ENCODE data around the gene GAS6. TPM values are rescaled to one million over a fixed set of nuclear protein-coding genes. Genes with fewer than 3 reads are reported as not detected.

The GAS6 gene
- total RNA-seq, 1 experiment from 2014 or later: 20.9 TPM

DNA sequence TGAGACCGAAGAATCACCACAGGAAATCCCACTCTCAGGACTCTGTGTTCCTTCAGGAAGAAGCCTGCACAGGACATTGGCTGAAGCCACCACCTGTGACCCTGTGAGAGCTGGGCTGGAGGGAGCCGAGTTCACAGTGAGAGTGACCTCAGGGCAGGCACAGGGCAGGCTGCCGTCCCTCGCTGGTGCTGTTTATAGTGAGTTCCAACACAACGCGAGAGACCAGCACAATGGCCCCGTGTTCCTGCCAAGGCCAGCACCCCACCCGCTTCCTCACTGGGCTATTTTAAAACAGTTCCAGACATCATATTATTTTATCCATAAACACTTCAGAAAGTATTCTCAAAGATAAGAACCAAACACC, 18.4 kb upstream of the GAS6 start:
- Histone ChIP-seq H2AFZ (ENCODE audit: low read length) (no peak overlapping the region), H3K9me3 (ENCODE audit: low read length) (no peaks in the 10 kb centered on the region), H3K27ac (ENCODE audit: low read length) (no peak overlapping the region), H3F3A (ENCODE audit: low read length, unreplicated experiment) (no peaks in the 10 kb centered on the region), H3K9ac (ENCODE audit: low read length) (no peak overlapping the region), H3K36me3 (ENCODE audit: low read depth, low read length) (no peaks in the 10 kb centered on the region), H3K9me2 (replicated peaks; ENCODE audit: low read length) (no peaks in the 10 kb centered on the region), H3K27me3 (ENCODE audit: low read length) (no peaks in the 10 kb centered on the region), H4K20me1 (ENCODE audit: low read length) (no peaks in the 10 kb centered on the region), H3K4me2 (ENCODE audit: low read length) (no peak overlapping the region), H3K79me2 (ENCODE audit: low read length) (no peaks in the 10 kb centered on the region), H3K4me3 (ENCODE audit: low read length) (no peak overlapping the region), H3K4me1 (ENCODE audit: insufficient read depth, low read length) (no peaks in the 10 kb centered on the region)
- ChIA-PET POLR2A (ENCODE audit: unreplicated experiment) (no interaction called here), CTCF (no interaction called here)
- no peak for ATAC-seq
- no peak for DNase-seq
- intact Hi-C loops (cut with micrococcal nuclease): no loop called here
- BruUV-seq (replicated peaks): no TSS peak
- TF ChIP-seq EZH2phosphoT487 (IDR thresholded peaks at IDR 0.05; ENCODE audit: borderline replicate concordance, low read length): no peak
- no peak for TF ChIP-seq CTCF (conservative IDR thresholded peaks at IDR 0.05; ENCODE audit: low read depth, low read length)
- no peak for TF ChIP-seq EZH2 (IDR thresholded peaks at IDR 0.05; ENCODE audit: low read length, unreplicated experiment)

DNA sequence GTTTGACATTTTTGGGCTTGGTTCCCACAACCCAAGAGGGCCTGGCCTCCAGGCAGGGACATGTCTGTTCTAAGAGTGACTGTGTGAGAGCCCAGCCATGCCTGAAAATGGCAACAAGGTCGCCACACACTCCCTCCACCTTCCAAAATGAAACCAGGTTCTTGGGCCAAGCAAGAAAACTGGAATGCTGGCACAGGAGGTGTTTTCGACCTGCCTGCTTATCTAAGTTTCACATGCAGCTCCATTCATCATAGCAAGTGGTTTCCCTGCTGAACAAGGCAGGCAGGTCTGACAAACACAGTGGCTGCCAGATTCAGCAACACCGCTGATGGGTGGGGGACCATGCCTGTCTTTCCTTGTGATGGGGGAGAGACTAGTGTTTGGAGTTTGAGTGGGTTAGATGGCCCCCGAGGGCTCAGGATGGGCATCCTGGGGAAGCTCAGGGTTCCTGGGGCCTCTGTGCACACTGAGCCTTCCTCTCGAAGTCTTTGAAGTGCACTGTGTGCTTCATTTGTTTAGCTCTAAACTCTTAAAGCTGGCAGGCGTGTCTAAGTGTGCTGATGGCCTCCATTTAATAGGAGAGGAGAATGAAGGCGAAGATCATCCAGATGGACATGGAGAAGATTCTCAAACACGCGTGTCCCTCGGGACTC, 17.9 kb upstream of the GAS6 start:
- no peaks in the 10 kb centered on the region for H3K27me3 ChIP-seq (ENCODE audit: low read length)
- H3K27ac ChIP-seq (ENCODE audit: low read length): no peak overlapping the region
- no peak overlapping the region for H3K4me2 ChIP-seq (ENCODE audit: low read length)
- DNase-seq (no peak), ATAC-seq (no peak)
- no TSS peak for BruUV-seq (replicated peaks)
- intact Hi-C loops (cut with micrococcal nuclease): no loop called here
- H4K20me1 ChIP-seq (ENCODE audit: low read length): no peaks in the 10 kb centered on the region
- TF ChIP-seq CTCF (conservative IDR thresholded peaks at IDR 0.05; ENCODE audit: low read depth, low read length): no peak
- no peak for TF ChIP-seq EZH2 (IDR thresholded peaks at IDR 0.05; ENCODE audit: low read length, unreplicated experiment)
- no peak for TF ChIP-seq EZH2phosphoT487 (IDR thresholded peaks at IDR 0.05; ENCODE audit: borderline replicate concordance, low read length)
- no peak overlapping the region for H2AFZ ChIP-seq (ENCODE audit: low read length)
- H3F3A ChIP-seq (ENCODE audit: low read length, unreplicated experiment): no peaks in the 10 kb centered on the region
- H3K9ac ChIP-seq (ENCODE audit: low read length): no peak overlapping the region
- no peaks in the 10 kb centered on the region for H3K9me2 ChIP-seq (replicated peaks; ENCODE audit: low read length)
- POLR2A ChIA-PET (ENCODE audit: unreplicated experiment): no interaction called here
- H3K4me3 ChIP-seq (ENCODE audit: low read length): no peak overlapping the region
- CTCF ChIA-PET: no interaction called here
- H3K36me3 ChIP-seq (ENCODE audit: low read depth, low read length): no peaks in the 10 kb centered on the region
- no peaks in the 10 kb centered on the region for H3K4me1 ChIP-seq (ENCODE audit: insufficient read depth, low read length)
- no peaks in the 10 kb centered on the region for H3K79me2 ChIP-seq (ENCODE audit: low read length)
- H3K9me3 ChIP-seq (ENCODE audit: low read length): no peaks in the 10 kb centered on the region

DNA sequence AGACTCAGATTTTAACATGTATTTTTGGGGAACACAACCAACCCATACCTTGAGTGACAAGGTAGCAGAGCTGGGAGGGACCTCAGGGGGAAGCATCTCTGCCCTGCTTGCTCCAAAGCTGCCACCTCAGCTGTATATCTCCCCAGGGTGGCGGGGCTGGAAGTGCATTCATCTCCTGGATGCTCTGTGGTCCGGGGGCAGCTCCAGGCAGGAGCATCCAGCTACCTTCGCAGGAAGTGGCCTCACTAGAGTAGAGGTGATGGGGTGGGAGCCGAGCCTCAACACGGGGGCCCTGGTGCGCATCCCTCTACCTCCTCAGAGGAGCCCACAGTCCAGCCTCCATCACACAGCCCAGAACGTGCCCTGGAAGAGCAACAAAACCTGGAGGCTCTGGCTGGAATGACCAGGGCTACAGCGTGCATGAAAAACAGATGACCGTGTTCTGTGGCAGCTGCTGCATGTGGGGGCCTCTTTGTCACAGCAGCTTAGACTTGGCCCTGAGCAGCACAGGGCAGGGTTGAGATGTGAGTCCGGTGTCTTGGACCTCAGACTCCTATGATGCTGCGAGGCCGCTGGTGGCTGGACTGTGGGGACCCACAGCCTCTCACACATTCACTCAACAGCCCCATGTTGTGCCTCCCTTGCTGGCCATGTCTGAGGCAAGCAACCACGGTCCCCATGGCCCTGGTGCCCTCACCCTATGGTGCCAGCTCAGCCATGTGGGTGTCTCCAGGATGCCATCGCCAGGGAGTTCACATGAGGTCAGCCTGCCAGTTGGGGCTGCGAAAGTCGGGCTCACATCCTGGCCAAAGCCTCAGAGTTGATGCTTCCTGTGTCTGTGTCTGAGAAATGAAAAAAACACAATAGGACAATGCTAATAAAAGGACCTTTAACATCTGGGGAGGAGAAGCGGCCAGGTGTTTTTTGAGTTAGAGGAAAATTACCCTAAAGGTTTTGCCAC, 17.1 kb upstream of the GAS6 start:
- no peak for ATAC-seq
- no peaks in the 10 kb centered on the region for H3K9me2 ChIP-seq (replicated peaks; ENCODE audit: low read length)
- intact Hi-C loops (cut with micrococcal nuclease): no loop called here
- H3K9ac ChIP-seq (ENCODE audit: low read length): no peak overlapping the region
- H3K4me3 ChIP-seq (ENCODE audit: low read length): no peak overlapping the region
- CTCF ChIA-PET: no interaction called here
- H2AFZ ChIP-seq (ENCODE audit: low read length): no peak overlapping the region
- POLR2A ChIA-PET (ENCODE audit: unreplicated experiment): no interaction called here
- no peak overlapping the region for H3K27ac ChIP-seq (ENCODE audit: low read length)
- no peaks in the 10 kb centered on the region for H3K79me2 ChIP-seq (ENCODE audit: low read length)
- no peaks in the 10 kb centered on the region for H3K4me1 ChIP-seq (ENCODE audit: insufficient read depth, low read length)
- no peak overlapping the region for H3K4me2 ChIP-seq (ENCODE audit: low read length)
- no peaks in the 10 kb centered on the region for H4K20me1 ChIP-seq (ENCODE audit: low read length)
- DNase-seq: no peak
- H3F3A ChIP-seq (ENCODE audit: low read length, unreplicated experiment): no peaks in the 10 kb centered on the region
- H3K36me3 ChIP-seq (ENCODE audit: low read depth, low read length): no peaks in the 10 kb centered on the region
- no peaks in the 10 kb centered on the region for H3K9me3 ChIP-seq (ENCODE audit: low read length)
- TF ChIP-seq CTCF (conservative IDR thresholded peaks at IDR 0.05; ENCODE audit: low read depth, low read length): no peak
- no peak for TF ChIP-seq EZH2 (IDR thresholded peaks at IDR 0.05; ENCODE audit: low read length, unreplicated experiment)
- no peak for TF ChIP-seq EZH2phosphoT487 (IDR thresholded peaks at IDR 0.05; ENCODE audit: borderline replicate concordance, low read length)
- H3K27me3 ChIP-seq (ENCODE audit: low read length): no peaks in the 10 kb centered on the region
- no TSS peak for BruUV-seq (replicated peaks)
